EH (cell line): ENCODE data around the gene ANTXR1.
"Not testable (repeated sequence)": the region's sequence is repeated elsewhere in the genome, so short reads cannot be mapped to it uniquely, and the experiment has no call there.

Source experiments
- DNase-seq: peaks from one replicate; pipeline ENCODE4 v3.0.0-alpha.2; 2015; ENCODE audit warnings: low read depth

ANTXR1 gene

DNA sequence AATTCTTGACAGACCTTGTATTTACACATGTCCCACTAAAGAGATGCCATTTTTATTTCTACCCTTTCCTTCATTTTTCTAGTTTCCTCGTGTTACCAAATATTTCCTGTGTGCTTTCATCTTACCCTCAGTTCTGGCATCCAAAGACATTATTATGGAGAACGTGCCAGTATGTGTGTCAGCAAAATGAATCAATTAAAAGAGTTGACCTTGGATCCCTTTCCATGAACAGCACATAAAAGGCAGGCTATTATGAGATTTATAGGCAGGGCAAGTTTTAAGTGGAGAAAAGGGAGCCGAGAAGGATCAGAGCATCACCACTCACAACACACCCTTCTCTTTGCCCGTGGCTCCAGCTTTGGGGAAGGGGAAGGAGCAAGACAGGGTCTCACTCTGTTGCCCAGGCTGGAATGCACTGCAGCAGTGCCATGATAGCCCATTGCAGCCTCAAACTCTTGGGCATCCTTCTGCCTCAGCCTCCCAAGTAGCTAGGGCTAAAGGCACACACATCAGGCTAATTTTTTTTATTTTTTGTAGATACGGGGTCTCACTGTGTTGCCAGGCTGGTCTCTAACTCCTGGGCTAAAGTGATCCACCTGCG, 224.2 kb downstream of the ANTXR1 start:
- peak; percentile 55 for DNase-seq

DNA sequence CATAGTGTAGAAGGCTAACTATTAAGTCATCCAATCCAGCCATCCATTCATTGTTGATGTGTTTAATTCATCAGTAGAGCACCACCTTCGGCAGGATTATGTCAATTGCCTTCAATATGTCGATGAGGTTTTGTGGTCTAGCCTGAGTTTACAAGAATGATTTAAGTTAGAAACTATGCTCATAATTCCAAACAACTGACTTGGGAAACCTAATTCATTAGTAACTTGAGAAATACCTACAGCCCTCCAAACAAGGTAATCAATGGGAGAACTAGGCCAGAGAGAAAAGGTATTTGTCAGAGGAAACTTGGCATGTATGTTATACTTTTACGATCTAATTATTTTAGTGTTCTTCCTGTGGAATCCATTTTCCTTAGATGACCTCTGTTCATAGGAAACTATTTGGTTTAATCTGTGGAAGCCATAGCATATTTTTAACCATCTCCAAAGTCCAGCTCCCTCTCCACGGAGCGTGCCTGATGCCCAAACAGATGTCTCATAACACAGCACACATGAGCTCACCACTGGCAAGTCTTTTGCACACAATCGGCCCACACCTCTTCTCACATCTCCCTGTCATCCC, 225.6 kb downstream of the ANTXR1 start:
- peak; percentile 89 for DNase-seq

DNA sequence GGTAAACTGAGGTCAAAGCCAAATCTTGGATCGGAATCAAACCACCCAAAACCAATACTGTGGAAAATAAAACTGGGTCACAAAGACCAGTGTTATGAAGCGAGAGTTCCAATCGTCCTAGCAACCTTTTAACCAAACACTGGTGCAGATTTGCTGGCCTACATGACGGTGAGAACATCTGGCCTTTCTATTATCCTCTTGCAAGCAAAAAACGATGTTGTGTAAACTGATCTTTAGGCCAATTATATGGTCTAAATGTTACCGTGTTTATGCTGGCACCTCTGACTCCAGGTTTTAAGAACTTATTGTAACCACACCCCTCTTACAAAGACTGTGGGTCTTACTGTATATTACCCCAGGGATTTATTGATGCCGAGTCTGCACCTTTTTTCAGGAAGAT, 228.1 kb downstream of the ANTXR1 start:
- DNase-seq = no peak

DNA sequence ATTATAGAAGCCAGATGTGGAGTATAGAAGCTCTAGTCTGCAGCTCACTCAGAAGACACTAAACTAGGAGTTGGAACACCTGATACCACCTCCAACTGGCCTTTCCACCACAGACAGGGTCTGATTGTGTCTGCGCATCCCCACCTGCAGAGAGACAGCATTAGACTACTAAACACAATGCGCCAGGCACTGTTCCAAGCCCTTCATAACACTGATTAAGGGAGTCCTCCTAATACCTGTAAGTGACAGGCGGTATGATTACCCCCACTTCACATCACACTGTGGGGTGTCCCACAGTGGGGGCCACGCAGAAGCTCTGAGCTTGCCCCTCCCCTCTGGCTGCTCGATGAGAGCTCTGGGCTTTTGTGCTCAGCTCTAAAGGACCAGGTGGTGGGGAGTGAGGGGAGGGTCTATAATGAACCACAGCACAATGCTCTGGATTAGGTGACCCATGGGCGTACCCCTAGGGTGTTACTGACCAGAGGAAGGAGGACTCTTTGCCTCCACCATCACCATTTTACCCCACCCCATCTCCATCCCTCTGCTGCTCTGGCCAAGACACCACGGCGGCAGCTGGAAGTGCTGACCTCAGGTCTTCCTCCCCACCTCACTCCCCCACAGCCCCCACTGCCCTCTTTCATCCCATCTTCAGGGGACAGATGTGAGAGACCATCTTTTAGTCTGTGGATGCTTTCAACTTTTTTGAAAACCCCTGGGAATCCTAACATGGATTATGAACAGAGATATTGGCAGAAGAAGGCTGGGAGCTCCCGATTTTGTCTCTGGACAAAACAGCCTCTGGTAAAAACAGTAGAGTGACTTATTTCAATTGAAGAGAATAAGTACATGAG, 228.9 kb downstream of the ANTXR1 start:
- DNase-seq = no peak

DNA sequence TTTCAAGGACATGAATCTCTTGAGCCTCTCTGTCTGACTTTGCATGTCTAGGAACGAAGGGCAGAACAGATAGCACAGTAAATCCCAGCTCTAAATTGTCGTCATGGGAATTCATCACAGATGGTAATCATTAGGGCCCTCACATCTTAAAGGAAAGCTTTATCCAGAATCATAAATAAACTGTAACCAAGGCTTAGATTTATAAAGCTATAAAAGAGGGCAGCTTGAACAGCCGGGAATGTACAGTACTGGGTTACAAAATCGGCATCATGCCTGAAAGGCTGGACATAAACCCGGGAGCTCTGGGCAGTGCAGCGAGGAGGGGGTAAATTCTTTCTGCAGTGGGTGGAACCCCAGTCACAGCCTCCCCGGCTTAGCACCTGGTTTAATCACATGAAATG, 229.7 kb downstream of the ANTXR1 start:
- DNase-seq = peak; percentile 96

DNA sequence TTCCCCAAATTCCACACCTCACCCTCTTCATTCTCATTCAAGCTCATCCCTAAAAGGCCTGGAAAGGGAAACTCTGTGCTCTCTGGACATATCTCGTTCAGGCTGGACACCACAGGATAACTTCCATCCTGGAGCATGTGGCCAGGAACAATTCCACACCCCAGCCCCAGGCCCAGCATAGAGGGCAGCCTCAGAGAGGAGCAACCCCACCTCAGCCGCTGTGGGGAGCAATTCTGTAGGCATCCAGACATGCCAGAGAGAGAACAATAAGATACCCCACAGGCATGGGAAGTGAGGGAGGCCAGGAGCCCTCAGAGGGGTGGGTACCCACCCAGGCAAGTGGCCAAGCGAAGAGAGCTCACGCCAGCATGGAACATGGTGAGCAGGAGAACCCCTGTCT, 230.7 kb downstream of the ANTXR1 start:
- DNase-seq = no peak

DNA sequence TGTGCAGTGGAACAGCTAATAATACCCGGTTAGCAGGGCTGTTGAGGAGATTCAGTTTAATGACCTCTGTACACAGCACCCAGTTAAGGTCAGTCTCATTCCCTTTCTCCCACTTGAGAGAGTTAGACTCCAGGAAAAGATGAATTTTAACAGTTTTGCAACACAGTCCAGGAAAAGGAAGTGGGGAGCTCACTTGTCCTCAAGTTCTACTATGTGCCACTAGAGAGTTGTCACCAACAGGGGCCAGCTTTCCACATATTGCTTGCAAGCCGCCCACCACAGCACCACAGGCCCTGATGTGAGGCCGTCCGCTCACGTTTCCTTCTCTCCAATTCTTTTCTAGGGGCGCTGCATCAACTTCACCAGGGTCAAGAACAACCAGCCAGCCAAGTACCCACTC, 231.9 kb downstream of the ANTXR1 start:
- no peak for DNase-seq

DNA sequence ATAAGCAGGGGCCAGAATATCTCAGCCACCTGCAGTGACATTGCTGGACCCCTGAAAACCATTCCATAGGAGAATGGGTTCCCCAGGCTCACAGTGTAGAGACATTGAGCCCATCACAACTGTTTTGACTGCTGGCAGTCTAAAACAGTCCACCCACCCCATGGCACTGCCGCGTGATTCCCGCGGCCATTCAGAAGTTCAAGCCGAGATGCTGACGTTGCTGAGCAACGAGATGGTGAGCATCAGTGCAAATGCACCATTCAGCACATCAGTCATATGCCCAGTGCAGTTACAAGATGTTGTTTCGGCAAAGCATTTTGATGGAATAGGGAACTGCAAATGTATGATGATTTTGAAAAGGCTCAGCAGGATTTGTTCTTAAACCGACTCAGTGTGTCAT, 234.6 kb downstream of the ANTXR1 start:
- no peak for DNase-seq

DNA sequence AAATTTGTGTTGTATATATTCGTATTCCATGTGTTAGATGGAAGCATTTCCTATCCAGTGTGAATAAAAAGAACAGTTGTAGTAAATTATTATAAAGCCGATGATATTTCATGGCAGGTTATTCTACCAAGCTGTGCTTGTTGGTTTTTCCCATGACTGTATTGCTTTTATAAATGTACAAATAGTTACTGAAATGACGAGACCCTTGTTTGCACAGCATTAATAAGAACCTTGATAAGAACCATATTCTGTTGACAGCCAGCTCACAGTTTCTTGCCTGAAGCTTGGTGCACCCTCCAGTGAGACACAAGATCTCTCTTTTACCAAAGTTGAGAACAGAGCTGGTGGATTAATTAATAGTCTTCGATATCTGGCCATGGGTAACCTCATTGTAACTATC, 235.3 kb downstream of the ANTXR1 start:
- no peak for DNase-seq

DNA sequence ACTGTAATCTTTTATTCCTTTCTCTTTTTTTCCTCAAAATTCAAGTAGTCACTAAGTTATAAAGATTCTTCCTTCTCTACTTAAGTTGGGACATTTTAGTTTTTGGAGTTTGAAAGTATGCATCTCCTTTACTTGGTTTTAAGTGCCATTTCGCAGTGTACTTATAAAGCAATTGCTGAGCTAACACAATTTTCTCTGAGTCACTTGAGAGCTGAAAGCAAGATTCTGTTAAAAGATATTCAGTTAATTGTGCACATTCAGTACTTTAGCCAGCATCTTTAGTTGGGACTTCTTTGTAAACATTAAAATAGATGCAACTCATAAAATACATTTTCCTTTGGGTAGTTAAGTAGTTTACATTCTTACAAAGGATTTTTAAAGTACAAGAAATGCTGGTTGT, 238.0 kb downstream of the ANTXR1 start:
- DNase-seq = peak; percentile 22

DNA sequence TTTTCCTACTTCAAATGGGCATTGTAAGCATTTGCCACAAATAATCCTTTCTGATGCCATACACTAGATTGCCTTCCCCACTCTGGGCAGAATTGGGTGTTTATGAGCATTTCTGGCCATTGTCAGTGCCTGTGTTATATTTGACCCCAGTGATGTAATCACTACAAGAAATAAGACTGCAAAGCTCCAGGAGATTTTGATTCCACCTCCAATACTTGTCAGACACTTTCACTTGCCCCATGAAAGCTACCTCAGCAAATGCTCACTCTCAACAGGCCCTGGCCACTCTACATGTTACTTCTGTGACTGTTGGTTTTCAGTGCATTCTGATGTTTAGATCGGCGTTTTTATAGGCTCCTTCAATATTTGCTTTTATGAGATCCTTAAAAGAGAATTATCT, 239.0 kb downstream of the ANTXR1 start:
- peak; percentile 18 for DNase-seq

DNA sequence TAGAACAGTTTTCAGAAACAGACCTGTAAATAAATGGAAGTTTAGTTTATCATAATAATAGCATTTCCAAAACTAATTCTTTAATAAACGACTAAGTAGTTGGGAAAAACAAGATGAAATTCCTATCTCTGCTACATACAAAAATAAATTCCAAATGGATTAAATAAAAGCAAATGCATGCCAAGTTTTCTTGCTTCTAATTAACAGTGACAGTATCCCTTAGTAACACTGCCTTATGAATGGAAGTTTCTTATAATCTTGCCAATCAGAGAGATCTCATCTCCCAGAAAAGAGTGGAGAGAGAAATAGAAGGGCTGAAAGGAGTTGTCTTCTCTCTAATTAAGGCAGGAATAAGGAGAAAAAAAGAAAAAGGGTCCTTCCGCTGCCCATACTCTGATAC, 240.1 kb downstream of the ANTXR1 start:
- DNase-seq = peak; percentile 72

DNA sequence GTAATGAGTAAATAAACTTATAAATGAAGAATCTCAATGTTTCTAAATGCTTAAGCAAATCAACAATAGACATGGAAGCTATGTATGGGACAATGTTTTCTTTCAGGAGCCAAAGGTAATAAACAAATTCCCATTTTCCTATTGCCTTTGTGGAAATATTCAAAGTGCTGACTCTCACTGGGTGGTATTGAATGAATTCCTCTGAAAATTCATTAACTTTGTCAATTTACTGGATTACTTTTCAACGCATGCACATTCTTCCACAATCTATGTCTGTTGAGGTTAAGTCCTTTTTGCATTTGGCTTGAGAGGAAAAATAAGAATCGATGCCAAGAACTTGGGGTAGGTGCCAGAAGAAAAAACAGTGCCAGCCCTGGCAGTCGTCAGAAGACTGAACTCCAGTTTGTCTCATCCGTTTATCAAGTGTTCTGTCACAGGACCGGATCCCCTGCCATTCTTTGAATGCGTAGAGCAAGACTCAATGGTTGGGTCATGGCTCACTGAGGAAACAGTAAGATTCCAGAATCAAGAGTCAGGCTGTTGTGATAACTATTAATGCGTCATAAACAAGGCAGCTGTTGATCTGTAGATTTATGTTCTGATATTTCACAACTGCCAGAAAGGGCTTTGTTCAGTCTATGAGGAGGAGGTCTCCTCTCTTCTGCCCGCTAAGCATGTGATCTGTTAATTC, 240.8 kb downstream of the ANTXR1 start:
- peak; percentile 97 for DNase-seq

DNA sequence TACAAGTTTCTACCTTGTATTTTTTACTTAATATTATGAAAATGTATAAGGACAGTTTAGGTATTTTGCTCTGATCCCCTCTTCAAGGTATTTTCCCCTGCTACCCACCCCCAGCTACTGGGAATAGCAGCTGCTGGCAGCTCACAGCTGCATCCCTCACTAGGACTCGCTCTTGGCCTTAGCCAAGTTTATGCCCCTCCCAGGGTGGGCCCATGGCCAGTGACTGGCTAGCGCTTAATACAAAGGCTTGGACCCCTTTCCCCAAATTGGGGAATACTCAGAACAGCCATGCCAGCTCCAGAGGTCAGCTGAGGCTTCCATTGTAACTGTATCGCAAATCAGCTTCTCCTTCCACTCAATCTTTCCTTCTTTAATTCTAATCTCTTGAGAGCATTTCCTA, 242.8 kb downstream of the ANTXR1 start:
- no peak for DNase-seq

DNA sequence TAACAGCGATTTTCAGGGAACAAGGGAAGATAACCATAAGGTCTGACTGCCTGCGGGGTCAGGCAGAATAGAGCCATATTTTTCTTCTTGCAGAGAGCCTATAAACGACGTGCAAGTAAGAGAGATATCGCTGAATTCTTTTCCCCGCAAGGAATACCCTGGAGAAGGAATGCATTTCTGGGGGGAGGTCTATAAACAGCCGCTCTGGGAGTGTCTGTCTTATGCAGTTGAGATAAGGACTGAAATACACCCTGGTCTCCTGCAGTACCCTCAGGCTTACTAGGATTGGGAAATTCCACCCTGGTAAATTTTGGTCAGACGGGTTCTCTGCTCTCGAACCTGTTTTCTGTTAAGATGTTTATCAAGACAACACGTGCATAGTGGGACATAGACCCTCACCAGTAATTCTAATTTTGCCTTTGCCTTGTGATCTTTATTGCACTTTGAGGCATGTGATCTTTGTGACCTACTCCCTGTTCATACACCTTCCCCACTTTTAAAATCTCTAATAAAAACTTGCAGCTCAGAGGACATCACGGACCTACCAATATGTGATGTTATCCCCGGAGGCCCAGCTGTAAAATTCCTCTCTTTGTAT, 247.1 kb downstream of the ANTXR1 start:
- DNase-seq = not testable (repeated sequence)

DNA sequence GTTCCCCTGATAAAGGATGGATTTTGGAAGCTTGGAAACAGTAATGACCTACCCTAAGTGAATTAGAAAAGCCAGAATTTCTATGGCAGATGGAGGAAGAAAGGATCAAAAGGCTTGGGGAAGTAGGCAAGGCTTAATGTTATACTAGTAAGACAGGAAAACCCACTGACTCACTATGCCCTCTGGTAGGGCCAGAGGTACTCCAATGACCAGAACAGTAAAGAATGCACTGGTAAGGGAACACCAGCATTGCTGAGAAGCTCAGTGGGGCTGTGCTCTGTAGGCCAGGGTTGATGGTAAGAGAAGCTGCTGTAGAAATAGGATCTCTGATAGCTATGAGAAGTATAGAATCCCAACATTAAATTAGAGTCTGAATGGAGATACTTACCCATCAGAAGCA, 247.7 kb downstream of the ANTXR1 start:
- peak; percentile 27 for DNase-seq

DNA sequence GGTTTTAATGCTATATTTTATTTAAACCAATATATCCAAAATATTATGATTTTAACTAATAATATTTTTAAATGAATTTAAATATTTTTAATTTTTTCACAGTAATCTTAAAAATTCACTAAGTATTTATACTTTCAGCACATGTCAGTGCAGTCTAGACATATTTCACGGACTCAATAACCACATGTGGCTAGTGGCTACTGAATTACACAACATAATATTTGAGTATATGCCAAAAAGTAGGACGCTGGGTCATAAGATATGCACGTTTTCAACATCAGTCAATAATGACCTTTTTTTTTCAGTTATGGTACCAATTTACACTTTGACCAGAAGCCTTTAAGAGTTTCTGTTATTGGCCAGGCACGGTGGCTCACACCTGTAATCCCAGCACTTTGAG, 256.4 kb downstream of the ANTXR1 start:
- DNase-seq = no peak

DNA sequence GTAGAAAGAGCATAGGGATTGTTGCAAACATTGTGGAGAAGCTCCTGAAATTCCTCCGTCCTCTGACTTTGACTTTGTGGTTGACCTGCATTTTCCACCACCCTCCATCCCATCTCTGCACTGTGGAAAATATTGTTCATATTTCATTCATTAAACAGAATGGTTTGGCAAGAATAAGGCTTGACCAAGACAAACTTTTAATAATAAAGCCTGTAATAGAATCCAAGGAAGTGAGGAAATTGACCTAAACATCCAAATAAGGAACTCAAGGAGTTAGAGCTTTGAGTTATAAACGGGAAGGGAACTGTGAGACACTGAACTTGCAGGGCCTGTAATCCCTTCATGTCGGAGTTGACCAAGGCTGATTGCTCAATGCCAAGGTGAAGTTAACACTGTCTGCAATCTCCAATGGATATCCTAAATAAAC, 258.9 kb downstream of the ANTXR1 start:
- DNase-seq = peak; percentile 65

DNA sequence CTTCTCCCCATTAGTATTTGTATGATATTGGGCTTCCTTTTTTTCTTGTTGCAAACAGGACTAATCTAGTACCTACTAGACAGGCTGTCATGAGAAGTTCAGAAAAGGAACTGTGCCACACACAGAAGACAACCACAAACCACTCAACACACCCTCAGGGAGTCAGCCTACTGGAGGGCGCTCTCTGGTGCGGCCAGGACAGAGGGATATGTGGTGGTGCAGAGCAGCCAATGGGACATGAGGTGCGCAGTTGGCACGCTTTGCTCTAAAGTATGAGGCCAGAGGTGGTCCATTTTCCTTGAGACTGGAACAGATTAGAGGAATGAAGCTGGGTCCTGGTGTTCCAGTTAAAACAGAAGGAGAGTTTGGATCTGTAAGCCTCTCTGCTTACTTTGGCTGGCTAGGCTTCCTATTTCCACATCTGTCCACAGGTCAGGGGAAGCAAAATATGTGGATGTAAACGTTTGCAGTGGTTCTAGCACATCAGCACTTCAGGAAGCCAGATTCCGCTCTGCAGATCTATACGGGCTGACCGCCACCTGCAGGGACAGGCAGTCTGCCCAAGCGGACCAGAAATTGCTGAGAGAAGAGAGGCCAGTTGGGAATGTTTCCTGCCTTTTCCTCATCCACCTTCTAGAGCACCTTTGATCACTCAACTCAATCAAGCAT, 260.0 kb downstream of the ANTXR1 start:
- no peak for DNase-seq

DNA sequence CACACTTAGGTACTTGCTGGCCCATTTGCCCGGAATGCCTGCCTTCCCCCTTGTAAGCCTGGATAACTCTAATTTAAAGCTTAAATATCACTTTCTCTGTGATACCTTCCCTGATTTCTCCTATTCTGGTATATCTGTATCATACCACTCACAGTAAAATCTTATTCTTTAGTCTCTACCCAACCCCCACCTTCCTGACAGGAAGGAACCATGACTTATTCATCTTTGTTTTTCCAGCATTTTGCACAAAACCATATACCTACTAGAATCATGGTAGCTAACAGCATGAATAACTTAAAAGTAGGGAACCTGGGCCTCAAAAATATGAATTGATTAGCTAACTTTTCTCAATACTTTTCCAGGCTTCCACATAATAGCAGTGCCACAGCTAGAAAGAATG, 262.5 kb downstream of the ANTXR1 start:
- DNase-seq = no peak

DNA sequence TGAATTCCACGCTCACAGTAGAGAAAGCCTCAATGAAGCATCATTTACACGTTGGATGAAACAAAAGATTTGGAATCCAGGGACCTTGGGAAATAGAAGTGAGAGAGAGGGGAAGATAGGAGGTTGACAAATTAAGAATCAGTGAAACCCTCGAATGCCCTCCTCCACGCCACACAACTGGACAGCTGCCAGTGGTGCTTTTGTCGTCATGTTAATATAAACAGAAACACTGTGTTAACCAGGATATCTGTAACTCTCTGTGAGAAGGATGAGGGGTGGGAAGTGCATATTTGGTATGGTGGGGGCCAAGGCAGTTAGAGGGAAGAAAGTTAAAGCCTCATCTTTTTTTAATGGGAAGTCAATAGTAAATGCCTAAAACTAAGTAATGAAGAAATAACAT, 265.4 kb downstream of the ANTXR1 start:
- peak; percentile 24 for DNase-seq

DNA sequence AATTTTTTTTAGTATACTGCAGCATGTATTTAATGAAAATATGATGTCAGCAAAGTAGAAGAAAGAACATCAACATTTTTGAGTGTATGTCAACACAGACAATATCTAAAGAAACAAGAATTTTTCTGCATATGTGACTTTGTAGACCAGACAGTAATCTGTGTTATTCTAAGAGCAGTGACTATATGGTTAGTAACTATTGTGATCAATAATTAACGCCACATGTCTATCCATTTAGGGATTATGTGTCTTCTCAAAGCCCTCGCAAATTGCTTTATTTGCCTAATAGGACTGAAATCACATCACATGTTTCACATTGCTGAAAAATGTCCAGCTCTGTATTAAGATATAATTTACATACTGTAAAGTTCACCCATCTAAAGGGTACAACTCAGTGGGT, 266.2 kb downstream of the ANTXR1 start:
- no peak for DNase-seq
